KMS-11 (cell line): Measurements from ENCODE around the gene CTNNA3.

ENCODE experiments used
- H2AFZ ChIP-seq: fragments of 200-600 bp; sonication (generic); 2 replicates; pipeline ENCODE4 v1.6.1; 2016; ENCODE audit warnings: antibody characterized with exemption, mixed run types, low read depth
- H3K27ac ChIP-seq: fragments of 200-600 bp; sonication (generic); 2 replicates; pipeline ENCODE4 v1.6.1; 2016; ENCODE audit warnings: mild to moderate bottlenecking, mixed run types
- H3K27me3 ChIP-seq: fragments of 200-600 bp; sonication (generic); 2 replicates; pipeline ENCODE4 v1.6.1; 2017; ENCODE audit warnings: mild to moderate bottlenecking, low read depth, mixed run types, moderate library complexity; ENCODE audit not compliant: insufficient read depth
- H3K36me3 ChIP-seq: fragments of 200-600 bp; sonication (generic); 2 replicates; pipeline ENCODE4 v1.6.1; 2017; ENCODE audit warnings: mild to moderate bottlenecking, mixed run types; ENCODE audit not compliant: insufficient read depth
- H3K4me1 ChIP-seq: fragments of 200-600 bp; sonication (generic); 2 replicates; pipeline ENCODE4 v1.6.1; 2016; ENCODE audit warnings: mild to moderate bottlenecking, low read depth, mixed run types; ENCODE audit not compliant: poor library complexity, severe bottlenecking
- H3K4me2 ChIP-seq: fragments of 200-600 bp; sonication (generic); 2 replicates; pipeline ENCODE4 v1.7.0; 2016; ENCODE audit warnings: mild to moderate bottlenecking, mixed run types
- H3K4me3 ChIP-seq: fragments of 200-600 bp; sonication (generic); IDR thresholded peaks from 2 replicates; pipeline ENCODE4 v1.6.1; 2017; ENCODE audit warnings: low read depth, low read length, mixed read lengths; ENCODE audit not compliant: insufficient read depth
- H3K79me2 ChIP-seq: fragments of 200-600 bp; sonication (generic); 2 replicates; pipeline ENCODE4 v1.6.1; 2016; ENCODE audit warnings: low read depth, mixed run types; ENCODE audit not compliant: insufficient read depth
- H3K9ac ChIP-seq: fragments of 200-600 bp; sonication (generic); 2 replicates; pipeline ENCODE4 v1.6.1; 2016; ENCODE audit warnings: mild to moderate bottlenecking, mixed run types
- H4K20me1 ChIP-seq: fragments of 200-600 bp; sonication (generic); 2 replicates; pipeline ENCODE4 v1.6.1; 2016; ENCODE audit warnings: mild to moderate bottlenecking, mixed run types; ENCODE audit not compliant: insufficient read depth
- TF ChIP-seq, protein P1 (sequence below): fragments of 200-600 bp; sonication (generic); conservative IDR thresholded peaks from 2 replicates; pipeline ENCODE4 v1.6.1; 2017; ENCODE audit warnings: low read depth, mild to moderate bottlenecking, antibody characterized with exemption, low read length, moderate library complexity, mixed read lengths

The CTNNA3 gene

DNA sequence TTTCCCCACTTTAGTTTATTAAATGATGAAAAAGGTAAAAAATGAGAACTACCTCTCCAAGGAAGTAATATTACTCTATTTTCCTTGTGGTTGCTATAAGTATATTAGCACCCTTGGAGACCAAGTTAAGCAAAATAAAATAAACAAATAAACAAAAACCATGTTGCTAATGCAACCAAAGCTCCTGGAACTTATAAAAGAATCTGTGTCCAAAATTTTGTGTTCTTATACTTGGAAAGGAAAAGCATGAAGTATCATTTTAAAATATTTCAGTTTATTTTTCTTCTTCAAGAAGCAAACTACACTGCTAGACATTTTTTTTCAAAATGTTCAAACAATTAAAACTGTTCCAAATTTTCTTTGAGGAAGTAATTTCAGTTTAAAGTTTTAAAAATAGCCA, 1212.0 kb downstream of the CTNNA3 start:
- no peaks in the 10 kb centered on the region for H3K4me1 ChIP-seq
- H4K20me1 ChIP-seq, result no peaks in the 10 kb centered on the region
- no peak overlapping the region for H3K27ac ChIP-seq
- H2AFZ ChIP-seq, result no peak overlapping the region
- H3K79me2 ChIP-seq, result no peaks in the 10 kb centered on the region
- no peak overlapping the region for H3K4me3 ChIP-seq
- TF ChIP-seq, protein P1, sequence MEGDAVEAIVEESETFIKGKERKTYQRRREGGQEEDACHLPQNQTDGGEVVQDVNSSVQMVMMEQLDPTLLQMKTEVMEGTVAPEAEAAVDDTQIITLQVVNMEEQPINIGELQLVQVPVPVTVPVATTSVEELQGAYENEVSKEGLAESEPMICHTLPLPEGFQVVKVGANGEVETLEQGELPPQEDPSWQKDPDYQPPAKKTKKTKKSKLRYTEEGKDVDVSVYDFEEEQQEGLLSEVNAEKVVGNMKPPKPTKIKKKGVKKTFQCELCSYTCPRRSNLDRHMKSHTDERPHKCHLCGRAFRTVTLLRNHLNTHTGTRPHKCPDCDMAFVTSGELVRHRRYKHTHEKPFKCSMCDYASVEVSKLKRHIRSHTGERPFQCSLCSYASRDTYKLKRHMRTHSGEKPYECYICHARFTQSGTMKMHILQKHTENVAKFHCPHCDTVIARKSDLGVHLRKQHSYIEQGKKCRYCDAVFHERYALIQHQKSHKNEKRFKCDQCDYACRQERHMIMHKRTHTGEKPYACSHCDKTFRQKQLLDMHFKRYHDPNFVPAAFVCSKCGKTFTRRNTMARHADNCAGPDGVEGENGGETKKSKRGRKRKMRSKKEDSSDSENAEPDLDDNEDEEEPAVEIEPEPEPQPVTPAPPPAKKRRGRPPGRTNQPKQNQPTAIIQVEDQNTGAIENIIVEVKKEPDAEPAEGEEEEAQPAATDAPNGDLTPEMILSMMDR, result no peak
- H3K27me3 ChIP-seq, result no peaks in the 10 kb centered on the region
- H3K9ac ChIP-seq, result no peak overlapping the region
- H3K36me3 ChIP-seq, result no peaks in the 10 kb centered on the region
- no peak overlapping the region for H3K4me2 ChIP-seq

DNA sequence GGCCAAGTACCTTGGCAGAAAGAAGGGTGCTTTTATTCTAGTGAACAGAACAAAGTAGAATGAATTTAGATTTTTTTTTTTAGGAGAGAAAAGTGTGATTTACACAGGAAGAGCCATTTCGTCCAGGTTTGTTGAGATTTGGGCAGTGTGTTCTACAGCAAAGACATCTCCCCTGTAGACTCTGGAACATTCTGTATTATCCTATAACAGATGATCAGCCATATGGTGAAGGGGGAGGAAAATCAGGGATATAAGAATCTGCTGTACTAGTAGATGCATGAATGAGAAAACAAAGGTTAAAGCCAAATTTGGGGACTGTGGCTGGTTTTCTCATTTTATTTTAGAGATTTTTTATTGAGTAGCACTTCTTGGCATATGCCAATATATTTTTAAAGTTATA, 1223.8 kb downstream of the CTNNA3 start:
- no peak overlapping the region for H3K4me2 ChIP-seq
- H3K36me3 ChIP-seq, result no peaks in the 10 kb centered on the region
- no peaks in the 10 kb centered on the region for H3K79me2 ChIP-seq
- no peak overlapping the region for H3K27ac ChIP-seq
- H3K9ac ChIP-seq, result no peak overlapping the region
- no peak overlapping the region for H3K4me3 ChIP-seq
- no peaks in the 10 kb centered on the region for H3K27me3 ChIP-seq
- no peaks in the 10 kb centered on the region for H4K20me1 ChIP-seq
- TF ChIP-seq, protein P1, result no peak
- no peaks in the 10 kb centered on the region for H3K4me1 ChIP-seq
- H2AFZ ChIP-seq, result no peak overlapping the region

DNA sequence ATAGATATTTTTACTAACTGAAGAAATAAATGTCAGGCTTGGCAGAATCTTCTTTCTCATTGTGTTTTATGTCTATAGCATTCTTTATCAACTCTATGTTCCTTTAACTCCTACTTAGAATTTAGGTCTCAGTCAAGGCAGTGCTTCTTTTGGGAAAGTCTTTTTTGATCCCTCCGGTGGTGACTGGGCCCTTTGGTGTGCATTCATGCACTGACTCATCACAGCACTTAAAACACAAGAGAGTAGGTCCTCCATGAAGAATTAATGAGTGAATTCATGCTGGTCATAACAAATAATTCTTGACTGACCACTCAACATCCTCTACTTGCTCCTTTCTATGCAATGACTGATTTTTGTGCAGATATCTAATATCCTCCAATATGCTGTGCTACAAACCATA, 1229.0 kb downstream of the CTNNA3 start:
- TF ChIP-seq, protein P1, result no peak
- Histone ChIP-seq H3K36me3 (no peaks in the 10 kb centered on the region), H3K4me2 (no peak overlapping the region), H4K20me1 (no peaks in the 10 kb centered on the region), H3K27ac (no peak overlapping the region), H3K79me2 (no peaks in the 10 kb centered on the region), H3K4me1 (no peaks in the 10 kb centered on the region), H3K27me3 (no peaks in the 10 kb centered on the region), H3K4me3 (no peak overlapping the region), H3K9ac (no peak overlapping the region), H2AFZ (no peak overlapping the region)

DNA sequence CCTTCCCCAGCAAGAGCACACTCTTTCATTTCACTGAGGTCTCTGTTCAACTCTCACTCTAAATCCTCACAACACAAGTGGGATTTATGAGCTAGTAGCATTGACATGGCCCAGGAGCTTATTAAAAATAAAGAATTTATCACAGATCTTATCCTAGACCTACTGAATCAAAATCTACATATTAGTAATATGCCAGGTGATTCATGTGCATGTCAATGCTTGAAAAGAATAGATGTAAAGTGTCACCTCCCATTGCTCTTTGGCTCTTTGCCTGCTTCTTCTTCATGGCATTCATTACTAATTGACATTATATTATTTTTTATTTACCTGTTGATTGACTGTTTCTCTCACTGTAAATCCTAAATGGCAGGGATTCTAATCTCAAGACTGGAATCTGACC, 1229.4 kb downstream of the CTNNA3 start:
- Histone ChIP-seq H3K79me2 (no peaks in the 10 kb centered on the region), H4K20me1 (no peaks in the 10 kb centered on the region), H3K4me3 (no peak overlapping the region), H3K4me2 (no peak overlapping the region), H3K36me3 (no peaks in the 10 kb centered on the region), H3K27ac (no peak overlapping the region), H3K4me1 (no peaks in the 10 kb centered on the region), H3K9ac (no peak overlapping the region), H2AFZ (no peak overlapping the region), H3K27me3 (no peaks in the 10 kb centered on the region)
- TF ChIP-seq, protein P1, result no peak
